ENCODE results near the gene RAP1A.

RAP1A gene

DNA sequence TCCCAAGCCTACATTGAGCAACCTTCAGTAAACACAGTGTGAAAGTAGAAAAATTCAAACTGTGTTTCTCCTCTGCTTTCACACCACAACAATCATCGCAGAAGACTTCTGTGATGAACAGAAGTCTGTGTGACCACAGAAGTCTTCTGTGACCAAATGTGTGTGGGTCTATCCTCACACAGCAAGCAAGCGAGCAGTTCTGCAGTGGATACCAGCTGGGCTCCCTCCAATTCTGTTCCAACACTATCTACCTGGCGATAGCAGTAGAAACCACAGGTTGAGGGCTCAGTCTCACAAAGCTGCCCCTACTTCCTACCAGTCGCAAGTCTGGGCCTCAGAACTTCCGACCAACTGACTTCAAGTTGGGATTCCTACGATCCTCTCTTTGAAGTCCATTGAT, 21.0 kb upstream of the RAP1A start:
- intact Hi-C loops (cut with DNase I; ENCODE audit: low total_unique reads), result loop anchor here (10.0 kb wide), 1 partner anchor 64 kb away; no protein-coding TSS in a partner anchor
- DNase-seq, result no peak
- no peaks in the 10 kb centered on the region for H3K36me3 ChIP-seq
- H3K27me3 ChIP-seq, result no peaks in the 10 kb centered on the region
- H3K4me3 ChIP-seq, result no peak overlapping the region
- TF ChIP-seq, protein P1, sequence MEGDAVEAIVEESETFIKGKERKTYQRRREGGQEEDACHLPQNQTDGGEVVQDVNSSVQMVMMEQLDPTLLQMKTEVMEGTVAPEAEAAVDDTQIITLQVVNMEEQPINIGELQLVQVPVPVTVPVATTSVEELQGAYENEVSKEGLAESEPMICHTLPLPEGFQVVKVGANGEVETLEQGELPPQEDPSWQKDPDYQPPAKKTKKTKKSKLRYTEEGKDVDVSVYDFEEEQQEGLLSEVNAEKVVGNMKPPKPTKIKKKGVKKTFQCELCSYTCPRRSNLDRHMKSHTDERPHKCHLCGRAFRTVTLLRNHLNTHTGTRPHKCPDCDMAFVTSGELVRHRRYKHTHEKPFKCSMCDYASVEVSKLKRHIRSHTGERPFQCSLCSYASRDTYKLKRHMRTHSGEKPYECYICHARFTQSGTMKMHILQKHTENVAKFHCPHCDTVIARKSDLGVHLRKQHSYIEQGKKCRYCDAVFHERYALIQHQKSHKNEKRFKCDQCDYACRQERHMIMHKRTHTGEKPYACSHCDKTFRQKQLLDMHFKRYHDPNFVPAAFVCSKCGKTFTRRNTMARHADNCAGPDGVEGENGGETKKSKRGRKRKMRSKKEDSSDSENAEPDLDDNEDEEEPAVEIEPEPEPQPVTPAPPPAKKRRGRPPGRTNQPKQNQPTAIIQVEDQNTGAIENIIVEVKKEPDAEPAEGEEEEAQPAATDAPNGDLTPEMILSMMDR (IDR thresholded peaks at IDR 0.05), result no peak
- H3K4me1 ChIP-seq, result peaks cover 0 to 19% (median 7%) of the 10 kb centered on the region in 4 donors
- H3K27ac ChIP-seq, result no peak overlapping the region
- H3K9me3 ChIP-seq, result no peaks in the 10 kb centered on the region

DNA sequence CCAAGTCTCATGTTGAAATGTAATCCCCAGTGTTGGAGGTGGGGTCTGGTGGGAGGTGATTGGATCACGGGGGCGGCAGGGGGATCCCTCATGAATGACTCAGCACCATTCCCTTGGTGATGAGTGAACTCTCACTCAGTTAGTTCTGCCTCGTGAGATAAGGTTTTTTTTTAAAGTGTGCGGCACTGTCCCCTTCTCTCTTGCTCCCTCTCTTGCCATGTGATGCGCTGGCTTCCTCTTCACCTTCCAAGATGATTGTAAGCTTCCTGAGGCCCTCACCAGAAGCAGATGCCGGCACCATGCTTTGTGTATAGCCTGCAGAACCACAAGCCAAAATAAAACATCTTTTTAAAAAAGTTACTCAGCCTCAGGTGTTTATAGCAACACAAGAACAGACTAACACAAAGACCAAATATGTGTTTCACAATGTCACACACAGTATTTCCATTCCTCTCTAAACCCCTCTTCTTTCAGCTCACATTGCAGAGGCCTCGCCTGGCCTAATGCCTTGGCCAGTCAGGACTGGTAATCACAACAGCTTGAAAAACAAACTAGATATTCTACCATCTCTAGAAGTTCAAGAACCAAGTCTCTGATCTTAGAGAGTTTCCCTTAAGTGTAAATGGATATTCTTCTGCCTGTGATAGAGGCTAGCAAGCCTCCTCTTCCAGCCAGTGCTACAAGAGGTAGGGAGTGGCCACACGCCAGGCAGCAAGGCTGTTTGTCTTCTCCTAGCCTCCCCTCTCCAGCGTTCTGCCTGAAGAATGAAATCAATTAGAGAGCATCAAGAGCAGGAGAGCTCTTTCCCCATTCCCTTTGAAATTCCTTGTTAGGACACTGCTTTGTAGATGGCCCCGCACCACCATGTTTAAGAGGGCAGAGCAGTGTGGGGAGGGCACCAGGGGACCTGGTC, 19.6 kb upstream of the RAP1A start:
- H3K4me1 ChIP-seq, result peaks cover 0 to 17% (median 3%) of the 10 kb centered on the region in 4 donors
- H3K9me3 ChIP-seq, result no peaks in the 10 kb centered on the region
- H3K27me3 ChIP-seq, result no peaks in the 10 kb centered on the region
- no peaks in the 10 kb centered on the region for H3K36me3 ChIP-seq
- no peak overlapping the region for H3K27ac ChIP-seq
- DNase-seq, result no peak
- intact Hi-C loops (cut with DNase I; ENCODE audit: low total_unique reads), result loop anchor here (10.0 kb wide), 1 partner anchor 65 kb away; no protein-coding TSS in a partner anchor
- TF ChIP-seq, protein P1 (IDR thresholded peaks at IDR 0.05), result no peak
- no peak overlapping the region for H3K4me3 ChIP-seq

DNA sequence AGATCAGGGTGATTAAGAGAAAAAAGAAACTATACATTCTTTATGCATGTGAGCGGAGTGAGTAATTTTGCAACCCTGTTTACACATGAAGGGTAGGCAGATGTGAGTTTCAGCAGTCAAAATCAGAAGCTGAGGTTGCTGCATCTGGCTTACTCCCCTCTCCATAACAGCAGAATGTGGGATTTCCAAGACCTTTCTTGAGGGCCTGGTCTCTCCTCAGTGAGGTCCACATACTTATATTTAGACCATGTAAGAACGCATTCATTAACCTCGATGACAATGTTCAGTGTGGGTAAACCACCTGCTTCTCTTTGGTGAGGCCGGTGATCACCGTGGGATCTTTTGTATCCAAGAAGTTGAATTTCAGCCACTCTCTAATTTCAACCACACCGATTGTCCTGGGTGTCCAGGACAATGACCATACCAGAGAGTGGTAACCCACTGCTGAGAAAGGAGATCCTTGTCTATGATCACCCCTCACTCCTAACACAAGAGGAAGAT, 18.7 kb upstream of the RAP1A start:
- H3K27me3 ChIP-seq, result no peaks in the 10 kb centered on the region
- H3K4me3 ChIP-seq, result no peak overlapping the region
- DNase-seq, result no peak
- intact Hi-C loops (cut with DNase I; ENCODE audit: low total_unique reads), result no loop called here
- no peak overlapping the region for H3K27ac ChIP-seq
- TF ChIP-seq, protein P1 (IDR thresholded peaks at IDR 0.05), result no peak
- no peaks in the 10 kb centered on the region for H3K9me3 ChIP-seq
- H3K36me3 ChIP-seq, result no peaks in the 10 kb centered on the region
- H3K4me1 ChIP-seq, result peaks cover 0 to 26% (median 12%) of the 10 kb centered on the region in 4 donors

DNA sequence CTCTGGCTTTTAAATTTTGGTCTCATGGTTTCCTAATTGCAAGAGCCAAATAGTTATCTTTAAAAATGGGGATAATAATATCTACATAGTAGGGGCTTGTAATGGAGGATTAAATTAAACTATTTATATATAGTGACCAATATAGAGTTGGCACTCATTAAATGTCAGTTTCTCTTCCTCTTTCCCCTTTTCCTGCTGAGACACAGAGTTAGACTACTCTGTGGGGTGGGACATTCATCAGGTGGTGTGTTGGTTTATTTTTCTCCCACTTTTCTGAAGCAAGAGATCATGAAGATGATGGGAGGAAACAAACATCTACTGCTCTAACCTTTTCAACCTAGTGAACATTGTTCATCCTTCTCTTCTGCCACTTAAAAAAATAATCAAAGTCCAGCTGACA, 17.3 kb upstream of the RAP1A start:
- Histone ChIP-seq H3K36me3 (no peaks in the 10 kb centered on the region), H3K4me1 (peaks cover 0 to 25% (median 20%) of the 10 kb centered on the region in 4 donors), H3K27ac (no peak overlapping the region), H3K4me3 (no peak overlapping the region), H3K27me3 (no peaks in the 10 kb centered on the region), H3K9me3 (no peaks in the 10 kb centered on the region)
- intact Hi-C loops (cut with DNase I; ENCODE audit: low total_unique reads), result no loop called here
- TF ChIP-seq, protein P1 (IDR thresholded peaks at IDR 0.05), result no peak
- DNase-seq, result no peak

DNA sequence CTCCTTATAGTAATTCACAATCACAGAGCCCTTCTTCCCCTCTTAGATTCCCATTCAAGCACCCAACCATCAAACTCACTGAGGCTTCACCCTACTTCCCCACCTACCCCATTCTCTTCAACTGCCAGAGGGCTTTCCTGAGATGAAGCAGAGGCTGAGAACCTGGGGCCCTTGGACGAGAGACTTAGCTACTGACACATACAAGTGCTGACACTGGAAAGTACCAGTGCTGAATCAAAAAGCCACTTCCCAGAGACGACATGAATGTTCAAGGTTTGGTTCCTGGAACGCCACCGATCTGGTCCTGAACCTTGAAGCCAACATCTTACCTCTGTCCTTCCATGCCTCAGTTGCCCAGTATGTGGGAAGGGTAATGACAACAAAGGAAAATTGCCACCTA, 16.6 kb upstream of the RAP1A start:
- DNase-seq, result no peak
- intact Hi-C loops (cut with DNase I; ENCODE audit: low total_unique reads), result no loop called here
- no peaks in the 10 kb centered on the region for H3K36me3 ChIP-seq
- H3K4me1 ChIP-seq, result peaks cover 0 to 23% (median 19%) of the 10 kb centered on the region in 4 donors
- TF ChIP-seq, protein P1 (IDR thresholded peaks at IDR 0.05), result no peak
- no peak overlapping the region for H3K4me3 ChIP-seq
- H3K27ac ChIP-seq, result no peak overlapping the region
- no peaks in the 10 kb centered on the region for H3K9me3 ChIP-seq
- no peaks in the 10 kb centered on the region for H3K27me3 ChIP-seq

All from tibial artery (tissue), 4 donors.